LNCaP clone FGC (cell line): Measurements from ENCODE around the gene SBK3.

Experiments used
- DNase-seq: peaks from one replicate; pipeline ENCODE4 v3.0.0-alpha.2; 2011; ENCODE audit warnings: low read depth
- H3K4me3 ChIP-seq: 2 replicates; pipeline ENCODE4 v1.5.1; 2011; ENCODE audit warnings: mild to moderate bottlenecking, low read depth, low read length, control low read depth
- TF ChIP-seq, protein P1 (sequence below): IDR thresholded peaks from 2 replicates; pipeline ENCODE4 v1.5.1; 2012; ENCODE audit warnings: mild to moderate bottlenecking; ENCODE audit not compliant: control insufficient read depth, insufficient read depth; ENCODE audit errors: extremely low read depth

Gene SBK3

DNA sequence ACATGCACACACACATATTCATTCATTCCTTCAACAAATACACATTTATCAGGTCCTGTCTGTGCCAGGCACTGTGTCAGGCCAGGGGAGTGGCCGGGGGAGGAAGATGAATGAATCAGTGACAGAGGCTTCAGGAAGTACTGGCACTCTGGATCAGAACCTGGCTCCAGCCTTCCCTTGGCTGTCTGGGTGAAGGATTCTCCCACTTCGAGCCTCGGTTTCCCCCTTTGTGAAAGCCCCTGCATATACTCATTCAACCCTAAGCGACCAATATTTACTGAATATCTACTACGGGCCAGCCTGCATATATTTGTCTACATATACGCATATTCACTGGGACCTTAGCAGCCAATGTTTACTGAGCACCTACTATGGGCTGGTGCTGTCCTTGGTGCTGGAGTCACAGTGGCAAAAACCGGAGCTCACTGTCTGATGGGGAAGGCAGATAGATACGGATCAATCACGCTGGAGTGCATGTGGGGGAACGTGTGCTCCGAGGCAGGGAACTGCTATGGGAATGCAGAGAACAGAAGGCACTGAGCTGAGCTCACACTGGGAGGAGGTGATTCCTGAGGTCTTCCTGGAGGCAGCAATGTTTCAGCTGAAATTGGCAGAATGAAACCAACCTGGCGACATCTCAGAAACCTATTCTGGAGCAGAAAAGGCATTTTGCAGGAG is 35.9 kb upstream of the SBK3 start:
- TF ChIP-seq, protein P1, sequence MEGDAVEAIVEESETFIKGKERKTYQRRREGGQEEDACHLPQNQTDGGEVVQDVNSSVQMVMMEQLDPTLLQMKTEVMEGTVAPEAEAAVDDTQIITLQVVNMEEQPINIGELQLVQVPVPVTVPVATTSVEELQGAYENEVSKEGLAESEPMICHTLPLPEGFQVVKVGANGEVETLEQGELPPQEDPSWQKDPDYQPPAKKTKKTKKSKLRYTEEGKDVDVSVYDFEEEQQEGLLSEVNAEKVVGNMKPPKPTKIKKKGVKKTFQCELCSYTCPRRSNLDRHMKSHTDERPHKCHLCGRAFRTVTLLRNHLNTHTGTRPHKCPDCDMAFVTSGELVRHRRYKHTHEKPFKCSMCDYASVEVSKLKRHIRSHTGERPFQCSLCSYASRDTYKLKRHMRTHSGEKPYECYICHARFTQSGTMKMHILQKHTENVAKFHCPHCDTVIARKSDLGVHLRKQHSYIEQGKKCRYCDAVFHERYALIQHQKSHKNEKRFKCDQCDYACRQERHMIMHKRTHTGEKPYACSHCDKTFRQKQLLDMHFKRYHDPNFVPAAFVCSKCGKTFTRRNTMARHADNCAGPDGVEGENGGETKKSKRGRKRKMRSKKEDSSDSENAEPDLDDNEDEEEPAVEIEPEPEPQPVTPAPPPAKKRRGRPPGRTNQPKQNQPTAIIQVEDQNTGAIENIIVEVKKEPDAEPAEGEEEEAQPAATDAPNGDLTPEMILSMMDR: no peak
- DNase-seq: no peak

DNA sequence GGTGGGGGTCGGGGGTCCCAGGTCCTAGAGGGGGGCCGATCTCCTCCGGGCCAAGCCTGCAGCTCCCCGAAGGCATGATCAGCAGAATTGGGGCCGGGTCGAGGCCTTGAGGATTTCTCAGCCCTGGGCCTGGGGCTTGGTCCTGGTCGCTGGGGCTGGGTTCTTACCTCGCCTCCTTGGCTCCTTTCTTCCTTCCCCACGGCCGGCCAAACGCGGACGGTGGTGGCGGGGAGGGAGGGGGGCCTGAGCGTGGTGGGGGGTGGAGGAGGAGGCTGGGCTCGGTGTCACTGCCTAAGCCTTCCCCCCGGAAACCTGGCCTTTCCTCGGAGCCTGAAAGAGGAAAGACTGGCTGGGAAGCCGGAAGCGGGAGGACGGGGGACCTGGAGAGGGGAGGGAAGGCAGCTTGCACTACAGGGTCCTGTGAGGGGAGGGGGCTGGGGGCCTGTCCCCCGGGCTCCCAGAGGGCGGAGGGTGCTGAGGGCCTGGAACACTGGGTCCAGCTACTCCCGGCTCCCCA is 35.3 kb upstream of the SBK3 start, which contains the start of gene ZNF579:
TSS of gene ZNF579 (minus strand) at position 221 of the 517 bp plus-strand sequence. CDS start 1,209 bp downstream, outside the sequence.
- TF ChIP-seq, protein P1: no peak
- DNase-seq: peak; percentile 67
- H3K4me3 ChIP-seq: peak within 1 kb of the TSS; percentile 81

More for the DNA sequence above, 35.9 kb upstream of the SBK3 start:
- H3K4me3 ChIP-seq: peak overlapping the region; percentile 81

DNA sequence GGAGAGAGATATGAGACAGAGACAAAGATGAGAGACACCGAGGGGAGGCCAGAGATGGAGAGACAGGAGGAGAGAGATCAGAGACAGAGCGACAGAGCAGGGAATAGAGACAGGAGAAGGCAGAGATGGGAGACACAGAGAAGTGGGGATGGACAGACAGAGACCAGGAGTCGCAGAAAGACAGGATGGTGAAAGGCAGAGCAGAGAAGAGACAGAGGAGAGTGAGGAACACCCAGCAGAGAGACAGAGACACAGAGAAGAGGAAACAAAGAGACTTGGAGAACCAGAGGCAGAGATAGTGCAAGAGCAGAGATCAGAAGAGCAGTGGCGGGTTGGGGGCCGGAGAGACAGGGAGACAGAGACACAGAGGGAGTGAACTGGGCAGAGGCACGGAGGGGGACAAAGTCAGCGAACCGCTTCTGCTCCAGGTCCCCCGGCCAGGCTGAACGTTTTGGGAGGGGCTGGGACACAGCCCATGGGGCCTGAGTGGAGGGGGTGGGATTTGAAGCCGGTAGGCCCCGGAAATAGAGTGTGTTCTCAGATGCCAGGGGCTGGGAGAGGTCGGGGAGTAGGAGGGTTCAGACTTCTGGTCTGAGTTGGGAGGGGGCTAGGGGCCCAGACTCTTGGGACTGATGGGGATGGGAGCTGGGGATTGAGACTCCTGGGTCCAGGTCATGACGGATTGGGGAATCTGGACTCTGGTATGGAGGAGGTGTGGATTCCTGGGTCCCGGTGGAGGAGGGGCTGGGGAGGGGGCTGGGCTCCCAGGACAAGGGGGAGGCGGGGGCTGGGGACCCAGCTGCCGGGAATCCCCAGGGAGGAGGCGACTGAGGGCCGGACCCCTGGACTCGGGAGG is 34.7 kb upstream of the SBK3 start:
- DNase-seq: no peak
- TF ChIP-seq, protein P1: no peak
- H3K4me3 ChIP-seq: peak overlapping the region; percentile 81

DNA sequence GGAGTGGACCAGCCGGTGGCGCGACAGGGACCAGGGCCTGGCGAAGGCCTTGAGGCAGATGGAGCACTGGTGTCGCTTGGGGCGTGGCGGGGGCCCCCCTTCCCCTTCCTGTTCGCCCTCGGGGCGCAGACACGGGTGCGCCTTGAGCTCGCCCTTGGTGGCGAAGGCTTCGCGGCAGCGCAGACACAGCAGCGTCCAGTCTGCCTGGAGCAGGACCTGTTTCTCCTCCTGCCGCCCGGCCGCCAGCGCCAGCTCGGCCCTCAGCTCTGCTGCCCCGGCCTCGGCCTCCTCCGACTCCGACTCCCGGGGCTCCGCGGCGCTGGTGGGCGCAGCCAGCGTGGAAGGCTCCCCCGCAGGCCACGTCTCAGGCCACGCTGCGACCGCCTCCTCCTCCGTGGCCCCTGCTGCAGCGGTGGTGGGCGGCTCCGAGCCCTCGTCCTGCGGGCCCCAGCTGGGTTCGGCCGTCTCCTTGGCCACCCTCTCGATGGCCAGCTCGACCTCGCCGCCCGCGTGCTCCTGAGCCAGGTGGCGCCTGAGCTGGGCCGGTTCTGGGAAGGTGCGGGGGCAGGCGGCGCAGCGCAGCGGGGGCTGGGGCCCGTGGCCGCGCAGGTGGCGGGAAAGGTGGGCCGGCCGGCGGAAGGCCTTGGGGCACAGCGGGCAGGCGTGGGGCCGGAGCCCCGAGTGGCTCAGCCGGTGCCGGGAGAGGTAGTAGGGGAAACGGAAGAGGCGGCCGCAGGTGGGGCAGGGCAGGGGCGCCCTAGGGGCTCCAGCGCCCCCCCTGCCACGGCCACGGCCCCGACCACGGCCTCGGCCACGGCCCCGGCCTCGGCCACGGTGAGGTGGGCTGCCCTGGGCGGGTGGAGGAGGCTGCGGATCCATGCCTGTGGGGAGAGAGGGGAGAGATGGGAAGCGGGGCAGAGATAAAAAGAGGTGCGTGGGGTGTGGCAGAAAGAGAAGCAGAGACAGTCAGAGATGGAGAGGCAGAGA is 33.7 kb upstream of the SBK3 start:
- H3K4me3 ChIP-seq: peak overlapping the region; percentile 81
- TF ChIP-seq, protein P1: no peak
- no peak for DNase-seq

DNA sequence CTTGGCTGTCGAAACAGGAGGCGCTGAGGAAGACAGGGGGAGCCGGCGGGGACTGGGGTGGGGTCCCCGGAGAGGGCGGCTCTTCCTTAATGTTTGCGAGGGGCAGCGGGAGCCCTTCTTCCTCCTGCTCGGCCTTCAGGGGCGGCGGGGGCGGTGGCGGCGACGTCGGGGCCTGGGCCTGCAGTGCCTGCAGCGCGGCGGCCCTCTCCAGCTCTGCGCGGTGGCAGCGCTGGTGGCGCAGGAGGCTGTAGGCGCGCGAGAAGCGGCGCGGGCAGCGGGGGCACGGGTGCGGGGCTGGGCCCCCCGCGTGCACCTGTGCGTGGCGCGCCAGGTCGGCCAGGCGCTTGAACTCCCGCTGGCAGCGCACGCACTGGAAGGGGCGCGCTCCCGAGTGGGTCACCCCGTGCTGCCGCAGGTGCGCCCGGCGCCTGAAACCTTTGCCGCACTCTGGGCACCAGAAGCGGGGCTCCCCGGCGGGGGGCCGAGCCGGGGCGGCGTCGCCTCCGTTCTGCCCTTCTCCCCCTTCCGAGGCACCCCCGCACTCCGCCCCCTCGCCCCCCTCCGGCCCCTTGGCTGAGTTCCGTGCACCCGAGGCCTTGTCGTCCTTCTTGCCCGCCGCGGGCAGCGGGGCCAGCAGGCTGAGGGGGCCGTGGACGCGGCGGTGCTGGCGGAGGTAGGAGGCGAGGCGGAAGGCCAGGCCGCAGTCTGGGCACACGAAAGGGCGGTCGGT is 32.9 kb upstream of the SBK3 start:
- no peak for DNase-seq
- TF ChIP-seq, protein P1: no peak

More for the DNA sequence above, 32.9 kb upstream of the SBK3 start:
- H3K4me3 ChIP-seq: no peak overlapping the region
